Endothelial cell of umbilical vein (primary cell): ENCODE measurements around the gene FHIT. TPM values are rescaled to one million over a fixed set of nuclear protein-coding genes. Genes with fewer than 3 reads are reported as not detected.

Source experiments
- BruUV-seq: library from RNA; stranded (reverse); fragments of 400-500 nt; replicated peaks from 2 replicates; lab custom pipeline; 2021; lab: Mats Ljungman, UMichigan
- CTCF ChIA-PET: fragments of 300-600, 350-600 bp; sonication (Branson Sonifier 250); formaldehyde crosslinking; loops from one replicate; lab custom pipeline; 2021; ENCODE audit warnings: antibody characterized with exemption, inconsistent platforms; lab: Charles Lee
- POLR2A ChIA-PET: fragments of 300-600, 350-600 bp; sonication (Branson Sonifier 250); formaldehyde crosslinking; loops from one replicate; lab custom pipeline; 2021; ENCODE audit warnings: antibody characterized with exemption, inconsistent platforms; lab: Charles Lee
- DNase-seq: peaks from one replicate; pipeline ENCODE4 v3.0.0-alpha.2; 2011; ENCODE audit warnings: low read depth, low spot score
- FAIRE-seq: peaks from 2 replicates; lab custom pipeline; 2011; peaks lifted over from hg19 to GRCh38; lab: Jason Lieb, UNC
- H2AFZ ChIP-seq: 2 replicates; pipeline ENCODE4 v1.6.0; 2012; ENCODE audit warnings: low read depth, low read length, control low read depth, inconsistent platforms
- H3K27ac ChIP-seq: 2 replicates; pipeline ENCODE4 v1.5.1; 2011; ENCODE audit warnings: low read depth, mild to moderate bottlenecking, control low read depth, low read length, moderate library complexity; ENCODE audit not compliant: insufficient read depth
- H3K27me3 ChIP-seq, 2 experiments: 2 replicates each; pipeline versions ENCODE4 v1.6.0 to v1.6.1; 2011; ENCODE audit warnings: low read length in 2 of 2, mixed read lengths in 1 of 2; ENCODE audit not compliant: control insufficient read depth in 2 of 2, insufficient read depth in 2 of 2
- H3K36me3 ChIP-seq, 2 experiments: 2 replicates in 1 of 2; 3 replicates in 1 of 2; pipeline ENCODE4 v1.5.1; 2011; ENCODE audit warnings: low read length in 2 of 2, mild to moderate bottlenecking in 1 of 2, moderate library complexity in 1 of 2; ENCODE audit not compliant: control insufficient read depth in 2 of 2, insufficient read depth in 2 of 2; ENCODE audit errors: extremely low read depth in 1 of 2
- H3K4me1 ChIP-seq: 3 replicates; pipeline ENCODE4 v1.5.1; 2011; ENCODE audit warnings: mild to moderate bottlenecking, low read length; ENCODE audit not compliant: control insufficient read depth, insufficient read depth; ENCODE audit errors: extremely low read depth
- H3K4me2 ChIP-seq: 2 replicates; pipeline ENCODE4 v1.6.1; 2011; ENCODE audit warnings: low read length, control low read depth, mixed read lengths; ENCODE audit not compliant: insufficient read depth
- H3K4me3 ChIP-seq, 3 experiments: fragments of 200-600 bp in 1 of 3; sonication (generic), shearing (Covaris generic) in 1 of 3; replicated peaks in 1 of 3; 2 replicates each; pipeline ENCODE4 v1.5.1; 2011 to 2016; ENCODE audit warnings: control low read depth in 3 of 3, low read length in 3 of 3, mild to moderate bottlenecking in 2 of 3, inconsistent platforms in 1 of 3, low read depth in 1 of 3, moderate library complexity in 1 of 3; ENCODE audit not compliant: insufficient read depth in 1 of 3
- H3K79me2 ChIP-seq: 2 replicates; pipeline ENCODE4 v1.6.0; 2012; ENCODE audit warnings: low read length, inconsistent platforms; ENCODE audit not compliant: control insufficient read depth, insufficient read depth
- H3K9ac ChIP-seq: replicated peaks from 2 replicates; pipeline ENCODE3; 2011; ENCODE audit warnings: low read length, control low read depth; ENCODE audit not compliant: insufficient read depth; ENCODE audit errors: extremely low read depth
- H3K9me1 ChIP-seq: replicated peaks from 3 replicates; pipeline ENCODE4 v1.6.0; 2011; ENCODE audit warnings: mild to moderate bottlenecking, low read length; ENCODE audit not compliant: control insufficient read depth, insufficient read depth; ENCODE audit errors: extremely low read depth
- H3K9me3 ChIP-seq: replicated peaks from 2 replicates; pipeline ENCODE4 v1.5.1; 2012; ENCODE audit warnings: low read length, inconsistent platforms; ENCODE audit not compliant: control insufficient read depth, insufficient read depth
- H4K20me1 ChIP-seq: replicated peaks from 2 replicates; pipeline ENCODE3; 2011; ENCODE audit warnings: mild to moderate bottlenecking, low read length; ENCODE audit not compliant: control insufficient read depth, insufficient read depth; ENCODE audit errors: extremely low read depth
- CTCF ChIP-seq, 2 donors: IDR thresholded peaks; 1 replicate in 1 of 2; 2 replicates in 1 of 2; pipeline ENCODE4 v1.5.1; 2011; ENCODE audit warnings: low read length in 2 of 2, mild to moderate bottlenecking in 2 of 2, moderate library complexity in 2 of 2, control low read depth in 1 of 2, inconsistent platforms in 1 of 2, low read depth in 1 of 2; ENCODE audit not compliant: insufficient read depth in 1 of 2; ENCODE audit errors: extremely low read depth in 1 of 2
- EZH2 ChIP-seq: IDR thresholded peaks from 2 replicates; pipeline ENCODE4 v1.6.1; 2012; ENCODE audit warnings: borderline replicate concordance, low read depth, mild to moderate bottlenecking, moderate library complexity, low read length, inconsistent platforms; ENCODE audit not compliant: severe bottlenecking
- FOS ChIP-seq: IDR thresholded peaks from 2 replicates; pipeline ENCODE4 v1.6.1; 2011; ENCODE audit warnings: mild to moderate bottlenecking, low read length, moderate library complexity, borderline replicate concordance; ENCODE audit not compliant: insufficient read depth
- GATA2 ChIP-seq: IDR thresholded peaks from 2 replicates; pipeline ENCODE4 v1.7.0; 2011; ENCODE audit warnings: low read depth, mild to moderate bottlenecking, moderate library complexity, mixed read lengths, low read length; ENCODE audit not compliant: insufficient read length, insufficient read depth
- JUN ChIP-seq: IDR thresholded peaks from 2 replicates; pipeline ENCODE4 v1.6.1; 2011; ENCODE audit warnings: borderline replicate concordance, low read depth; ENCODE audit not compliant: insufficient read length, insufficient read depth
- MYC ChIP-seq: IDR thresholded peaks from one replicate; pipeline ENCODE4 v1.6.1; 2011; ENCODE audit warnings: mild to moderate bottlenecking, low read depth, low read length
- POLR2A ChIP-seq: IDR thresholded peaks from 2 replicates; pipeline ENCODE4 v1.6.1; 2012; ENCODE audit warnings: low read depth, mild to moderate bottlenecking, control low read depth, low read length
- POLR2AphosphoS5 ChIP-seq: IDR thresholded peaks from 2 replicates; pipeline ENCODE4 v1.6.1; 2012; ENCODE audit warnings: low read depth, mild to moderate bottlenecking, control low read depth, low read length, moderate library complexity; ENCODE audit not compliant: insufficient read depth
- dilution Hi-C: fragments of 300-500 bp; cut with MboI; formaldehyde crosslinking; loops from one replicate; pipeline ENCODE4 v1.15.0; 2019; ENCODE audit warnings: low sequenced_read_pairs; ENCODE audit not compliant: extremely low pct_ligation_motif_present
- intact Hi-C: fragments of 100-400 bp; cut with micrococcal nuclease; formaldehyde crosslinking; loops from one replicate; pipeline ENCODE4 v1.10.0; 2022
- polyA plus RNA-seq, 4 experiments: library from polyadenylated mRNA; depleted of rRNA in 3 of 4; stranded (reverse) in 3 of 4; unstranded in 1 of 4; fragments of >200 nt; gene quantifications; 2 replicates each; pipeline versions ENCODE4 v1.2.1 to v1.2.3, GENCODE V29; 2011 to 2012; ENCODE audit warnings: missing spikeins in 1 of 4
- total RNA-seq: library from RNA; stranded (reverse); gene quantifications from 2 replicates; pipeline ENCODE4 v1.2.3, GENCODE V29; 2021
- TF ChIP-seq, protein P1 (sequence below): IDR thresholded peaks from 2 replicates; pipeline ENCODE4 v1.6.1; 2011; ENCODE audit not compliant: insufficient read depth, insufficient read length

FHIT gene
- total and polyA plus RNA-seq, 2 donors (not counting 3 experiments of a cell fraction or from before 2014, with no cell fraction given), result 0.47 to 2.2 TPM

DNA sequence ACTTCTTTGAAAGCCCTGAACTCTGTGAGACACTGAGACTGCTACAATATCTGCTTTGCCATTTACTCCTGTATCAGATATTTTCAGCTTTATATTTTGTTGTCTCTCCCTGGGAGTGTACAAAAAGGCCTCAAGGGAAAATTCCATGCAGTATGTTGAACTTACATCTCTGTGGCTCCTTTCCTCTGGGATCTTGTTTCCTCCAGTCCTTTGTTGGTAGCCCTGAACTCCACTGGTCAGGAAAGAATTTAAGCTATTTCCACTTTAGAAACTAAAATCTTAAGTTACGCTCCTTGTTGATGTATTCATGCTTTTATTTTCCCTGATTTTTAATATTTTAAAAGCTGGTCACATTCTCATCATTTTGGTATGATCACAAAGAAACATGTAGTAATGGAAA lies 277.9 kb downstream of the FHIT start:
- Histone ChIP-seq H3K4me1 (no peaks in the 10 kb centered on the region), H3K9ac (no peak overlapping the region), H4K20me1 (no peaks in the 10 kb centered on the region), H3K27me3 (no peaks in the 10 kb centered on the region), H3K36me3 (no peaks in the 10 kb centered on the region), H3K4me2 (no peak overlapping the region), H3K79me2 (no peaks in the 10 kb centered on the region), H2AFZ (no peak overlapping the region), H3K27ac (no peak overlapping the region), H3K9me1 (no peaks in the 10 kb centered on the region), H3K4me3 (no peak overlapping the region), H3K9me3 (no peaks in the 10 kb centered on the region)
- no peak for DNase-seq
- FAIRE-seq, result no peak
- BruUV-seq, result no TSS peak
- intact Hi-C loops (no loop called here), dilution Hi-C loops (no loop called here)
- ChIA-PET CTCF (no interaction called here), POLR2A (no interaction called here)
- TF ChIP-seq POLR2AphosphoS5 (no peak), CTCF (IDR thresholded peaks at IDR 0.05; ENCODE audit: extremely low read depth in 1 of 2, insufficient read depth in 1 of 2, low read depth in 1 of 2, low read length in 2 of 2) (no peak), MYC (no peak)

- Histone ChIP-seq H3K9me3 (no peaks in the 10 kb centered on the region), H3K9me1 (no peaks in the 10 kb centered on the region), H3K9ac (no peak overlapping the region), H3K4me1 (no peaks in the 10 kb centered on the region), H2AFZ (no peak overlapping the region), H3K4me3 (no peak overlapping the region), H3K36me3 (no peaks in the 10 kb centered on the region), H3K4me2 (no peak overlapping the region), H3K27ac (no peak overlapping the region), H3K79me2 (no peaks in the 10 kb centered on the region), H3K27me3 (no peaks in the 10 kb centered on the region), H4K20me1 (no peaks in the 10 kb centered on the region)
- ChIA-PET CTCF (no interaction called here), POLR2A (no interaction called here)
- BruUV-seq, result no TSS peak
- dilution Hi-C loops (no loop called here), intact Hi-C loops (no loop called here)
- FAIRE-seq, result no peak
- no peak for TF ChIP-seq POLR2A
- no peak for TF ChIP-seq FOS
- TF ChIP-seq EZH2, result no peak
- TF ChIP-seq POLR2AphosphoS5, result no peak
- TF ChIP-seq GATA2, result no peak
- no peak for TF ChIP-seq MYC
- TF ChIP-seq JUN, result no peak
- TF ChIP-seq, protein P1, sequence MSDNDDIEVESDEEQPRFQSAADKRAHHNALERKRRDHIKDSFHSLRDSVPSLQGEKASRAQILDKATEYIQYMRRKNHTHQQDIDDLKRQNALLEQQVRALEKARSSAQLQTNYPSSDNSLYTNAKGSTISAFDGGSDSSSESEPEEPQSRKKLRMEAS, result no peak
- no peak for TF ChIP-seq CTCF (IDR thresholded peaks at IDR 0.05; ENCODE audit: extremely low read depth in 1 of 2, insufficient read depth in 1 of 2, low read depth in 1 of 2, low read length in 2 of 2)
- no peak for DNase-seq
Measured at GRCh38 chr3:60972599-60972998, 278.7 kb downstream of the FHIT start.
